WTC11 (cell line): ENCODE data around the gene GTPBP8. TPM values are rescaled to one million over a fixed set of nuclear protein-coding genes. Genes with fewer than 3 reads are reported as not detected.

Source experiments
- ATAC-seq: fragments of 200-7000 bp; cut with Tn5 transposase; 2 replicates; pipeline ENCODE4 v1.10.0; 2021; ENCODE audit warnings: mild to moderate bottlenecking, moderate library complexity
- CTCF ChIA-PET: fragments of 300-600 bp; sonication (Branson Sonifier 250); formaldehyde crosslinking; loops from one replicate; lab custom pipeline; 2021; ENCODE audit warnings: antibody characterized with exemption; lab: Charles Lee
- POLR2A ChIA-PET: fragments of 350-600 bp; sonication (Branson Sonifier 250); formaldehyde crosslinking; loops from one replicate; lab custom pipeline; 2021; ENCODE audit warnings: antibody characterized with exemption; lab: Charles Lee
- DNase-seq: peaks from one replicate; pipeline ENCODE4 v3.0.0; 2021; ENCODE audit warnings: low spot score
- H3K27ac Mint-ChIP-seq: 2 replicates; pipeline ENCODE4 v1.8.0; 2021; ENCODE audit warnings: mixed read lengths
- H3K27me3 Mint-ChIP-seq: 2 replicates; pipeline ENCODE4 v1.8.0; 2021; ENCODE audit warnings: low read depth, mild to moderate bottlenecking, moderate library complexity, mixed read lengths
- H3K36me3 Mint-ChIP-seq: 2 replicates; pipeline ENCODE4 v1.8.0; 2021; ENCODE audit warnings: mixed read lengths
- H3K4me1 Mint-ChIP-seq: 2 replicates; pipeline ENCODE4 v1.8.0; 2022; ENCODE audit warnings: mixed read lengths
- H3K4me3 Mint-ChIP-seq: 2 replicates; pipeline ENCODE4 v1.8.0; 2021; ENCODE audit warnings: mild to moderate bottlenecking, moderate library complexity, mixed read lengths
- H3K9me3 Mint-ChIP-seq: 2 replicates; pipeline ENCODE4 v1.8.0; 2021; ENCODE audit warnings: mixed read lengths
- AR ChIP-seq: fragments of 250-450 bp; sonication (Bioruptor Pico); IDR thresholded peaks from 2 replicates; pipeline ENCODE4 v1.9.0; 2021; ENCODE audit warnings: mild to moderate bottlenecking
- ARID4B ChIP-seq: sonication (generic); formaldehyde crosslinking; IDR thresholded peaks from 2 replicates; pipeline ENCODE4 v1.8.0; 2023; ENCODE audit warnings: missing genetic modification reagents, mild to moderate bottlenecking, borderline replicate concordance
- E2F5 ChIP-seq: sonication (generic); formaldehyde crosslinking; IDR thresholded peaks from 2 replicates; pipeline ENCODE4 v1.8.1; 2022; ENCODE audit warnings: mild to moderate bottlenecking, moderate library complexity, missing genetic modification reagents
- HMGA2 ChIP-seq: fragments of 250-450 bp; sonication (Bioruptor Pico); IDR thresholded peaks from 2 replicates; pipeline ENCODE4 v1.4.0; 2021; ENCODE audit warnings: mild to moderate bottlenecking, moderate library complexity
- MYBL2 ChIP-seq: sonication (generic); formaldehyde crosslinking; IDR thresholded peaks from 2 replicates; pipeline ENCODE4 v1.8.1; 2023; ENCODE audit warnings: mild to moderate bottlenecking, moderate library complexity, missing genetic modification reagents
- PRDM15 ChIP-seq: sonication (generic); formaldehyde crosslinking; IDR thresholded peaks from 2 replicates; pipeline ENCODE4 v1.8.0; 2022; ENCODE audit warnings: missing genetic modification reagents
- RELA ChIP-seq: sonication (generic); formaldehyde crosslinking; IDR thresholded peaks from 2 replicates; pipeline ENCODE4 v1.8.1; 2022; ENCODE audit warnings: missing genetic modification reagents, mild to moderate bottlenecking, borderline replicate concordance
- SMAD3 ChIP-seq: sonication (generic); formaldehyde crosslinking; IDR thresholded peaks from 2 replicates; pipeline ENCODE4 v1.8.0; 2022; ENCODE audit warnings: missing genetic modification reagents, mild to moderate bottlenecking, borderline replicate concordance
- SMAD4 ChIP-seq: sonication (generic); formaldehyde crosslinking; IDR thresholded peaks from 2 replicates; pipeline ENCODE4 v1.8.0; 2022; ENCODE audit warnings: mild to moderate bottlenecking, missing genetic modification reagents
- ZNF425 ChIP-seq: fragments of 250-450 bp; sonication (Bioruptor Pico); conservative IDR thresholded peaks from 2 replicates; pipeline ENCODE4 v1.9.0; 2021; ENCODE audit warnings: mild to moderate bottlenecking
- total RNA-seq: library from RNA; stranded (reverse); gene quantifications from 3 replicates; pipeline ENCODE4 v1.2.3, GENCODE V29; 2021

The GTPBP8 gene
- total RNA-seq, 1 experiment from 2014 or later = 19.5 TPM

GRCh38 chr3:113005611-113006010 lies 14.8 kb downstream of the GTPBP8 start:
- ATAC-seq (no peak), DNase-seq (no peak)
- TF ChIP-seq AR (CRISPR knock-in tag) (no peak), PRDM15 (CRISPR knock-in tag) (no peak), E2F5 (CRISPR knock-in tag) (no peak), RELA (CRISPR knock-in tag) (no peak)
- H3K27ac Mint-ChIP-seq = 0 out of 2 replicates have a peak overlapping the region, but pooled peaks have one; percentile 38
- no peak overlapping the region for H3K4me3 Mint-ChIP-seq
- no peaks in the 10 kb centered on the region for H3K27me3 Mint-ChIP-seq
- peaks cover 74% of the 10 kb centered on the region for H3K36me3 Mint-ChIP-seq
- peaks cover 11% of the 10 kb centered on the region for H3K4me1 Mint-ChIP-seq
- ChIA-PET POLR2A (no interaction called here), CTCF (no interaction called here)
- no peaks in the 10 kb centered on the region for H3K9me3 Mint-ChIP-seq

GRCh38 chr3:113006359-113007056 lies 15.7 kb downstream of the GTPBP8 start:
- no peak overlapping the region for H3K27ac Mint-ChIP-seq
- TF ChIP-seq SMAD4 (CRISPR knock-in tag) (no peak), MYBL2 (CRISPR knock-in tag) (no peak), AR (CRISPR knock-in tag) (no peak), HMGA2 (no peak), ZNF425 (CRISPR knock-in tag) (no peak), PRDM15 (CRISPR knock-in tag) (no peak), SMAD3 (CRISPR knock-in tag) (no peak), ARID4B (no peak)

More at GRCh38 chr3:113006359-113007056, 15.7 kb downstream of the GTPBP8 start:
- ChIA-PET CTCF (no interaction called here), POLR2A (no interaction called here)
- H3K36me3 Mint-ChIP-seq = peaks cover 77% of the 10 kb centered on the region
- no peak overlapping the region for H3K4me3 Mint-ChIP-seq
- H3K4me1 Mint-ChIP-seq = peaks cover 8% of the 10 kb centered on the region
- no peaks in the 10 kb centered on the region for H3K27me3 Mint-ChIP-seq
- DNase-seq = no peak
- ATAC-seq = no peak
- H3K9me3 Mint-ChIP-seq = no peaks in the 10 kb centered on the region
